Naive thymus-derived CD8-positive, alpha-beta T cell (primary cell): ENCODE data around the gene RSPO4. TPM values are rescaled to one million over a fixed set of nuclear protein-coding genes. Genes with fewer than 3 reads are reported as not detected.

Experiments used
- ATAC-seq, 2 donors: fragments of 150-1000 bp; cut with Tn5 transposase in 1 of 2; sonication (Bioruptor Pico), chemical (Tn5 transposase) in 1 of 2; 1 replicate in 1 of 2; 2 replicates in 1 of 2; pipeline ENCODE4 v1.10.0; 2021; ENCODE audit warnings: mild to moderate bottlenecking in 2 of 2, moderate library complexity in 2 of 2
- POLR2A ChIA-PET: fragments of 350-600 bp; sonication (Branson Sonifier 250); formaldehyde crosslinking; loops from one replicate; lab custom pipeline; 2021; ENCODE audit warnings: antibody characterized with exemption; lab: Charles Lee
- DNase-seq, 10 donors: peaks; one replicate each; pipeline versions ENCODE4 v3.0.0 to v3.0.0-alpha.2; 2020 to 2022
- H3K27ac Mint-ChIP-seq, 10 donors: one replicate each; pipeline ENCODE4 v1.8.0; 2020 to 2022; ENCODE audit warnings: mild to moderate bottlenecking in 10 of 10, mixed read lengths in 10 of 10, moderate library complexity in 4 of 10, inconsistent platforms in 1 of 10
- H3K27me3 Mint-ChIP-seq, 5 donors: one replicate each; pipeline ENCODE4 v1.8.0; 2021 to 2022; ENCODE audit warnings: mixed read lengths in 5 of 5
- H3K36me3 Mint-ChIP-seq, 3 donors: one replicate each; pipeline ENCODE4 v1.8.0; 2020 to 2022; ENCODE audit warnings: mixed read lengths in 3 of 3, mild to moderate bottlenecking in 2 of 3, inconsistent platforms in 1 of 3
- H3K4me1 Mint-ChIP-seq, 4 donors: one replicate each; pipeline ENCODE4 v1.8.0; 2021 to 2022; ENCODE audit warnings: mixed read lengths in 4 of 4
- H3K4me3 Mint-ChIP-seq, 10 donors: one replicate each; pipeline ENCODE4 v1.8.0; 2020 to 2022; ENCODE audit warnings: mild to moderate bottlenecking in 10 of 10, mixed read lengths in 10 of 10, moderate library complexity in 6 of 10, inconsistent platforms in 1 of 10
- H3K9me3 Mint-ChIP-seq, 9 donors: one replicate each; pipeline ENCODE4 v1.8.0; 2020 to 2022; ENCODE audit warnings: mixed read lengths in 9 of 9, mild to moderate bottlenecking in 3 of 9, inconsistent platforms in 1 of 9, moderate library complexity in 1 of 9
- polyA plus RNA-seq, 3 donors: library from polyadenylated mRNA; unstranded; fragments of 300-500 nt; fragmentation: Illumina TruSeq; gene quantifications; one replicate each; pipeline ENCODE4 v1.2.3, GENCODE V29; 2021
- total RNA-seq, 8 experiments: library from RNA in 2 of 8; stranded (reverse) in 2 of 8; gene quantifications; one replicate each; pipeline ENCODE4 v1.2.3 and lab custom pipeline; 2021 to 2026

The RSPO4 gene
- total and polyA plus RNA-seq, 5 experiments from 2014 or later, result 0.44 to 0.70 TPM; not detected in 3

- DNase-seq (peak in 1 of 10 donors; percentile 45), ATAC-seq (no peak)
- H3K27me3 Mint-ChIP-seq, result peaks cover 15 to 45% (median 23%) of the 10 kb centered on the region in 5 donors
- no peak overlapping the region for H3K4me3 Mint-ChIP-seq
- no peak overlapping the region for H3K27ac Mint-ChIP-seq
- H3K9me3 Mint-ChIP-seq, result no peaks in the 10 kb centered on the region
- H3K36me3 Mint-ChIP-seq, result no peaks in the 10 kb centered on the region
- POLR2A ChIA-PET, result no interaction called here
- no peaks in the 10 kb centered on the region for H3K4me1 Mint-ChIP-seq
Observed at GRCh38 chr20:982754-983153, 19.4 kb downstream of the RSPO4 start.

- no peak for ATAC-seq
- POLR2A ChIA-PET, result no interaction called here
- no peak overlapping the region for H3K4me3 Mint-ChIP-seq
- no peak overlapping the region for H3K27ac Mint-ChIP-seq
- peaks cover 3 to 28% (median 6%) of the 10 kb centered on the region in 5 donors for H3K27me3 Mint-ChIP-seq
- DNase-seq, result no peak
- no peaks in the 10 kb centered on the region for H3K36me3 Mint-ChIP-seq
- H3K4me1 Mint-ChIP-seq, result peaks cover 0 to 3% (median 1%) of the 10 kb centered on the region in 4 donors
- H3K9me3 Mint-ChIP-seq, result no peaks in the 10 kb centered on the region
Observed at GRCh38 chr20:977021-977420, 25.1 kb downstream of the RSPO4 start.

GRCh38 chr20:976033-976432 is 26.1 kb downstream of the RSPO4 start:
- DNase-seq, result no peak
- Mint-ChIP-seq H3K9me3 (no peaks in the 10 kb centered on the region), H3K4me3 (no peak overlapping the region), H3K4me1 (peaks cover 0 to 3% (median 1%) of the 10 kb centered on the region in 4 donors), H3K27ac (no peak overlapping the region), H3K36me3 (no peaks in the 10 kb centered on the region), H3K27me3 (peaks cover 1 to 28% (median 3%) of the 10 kb centered on the region in 5 donors)
- ATAC-seq, result no peak
- POLR2A ChIA-PET, result no interaction called here

- no peaks in the 10 kb centered on the region for H3K36me3 Mint-ChIP-seq
- ATAC-seq, result peak; percentile 62 to 72
- H3K9me3 Mint-ChIP-seq, result no peaks in the 10 kb centered on the region
- no peak overlapping the region for H3K4me3 Mint-ChIP-seq
- POLR2A ChIA-PET, result no interaction called here
- peak overlapping the region in 1 of 10 donors; percentile 24 for H3K27ac Mint-ChIP-seq
- peaks cover 0 to 13% (median 1%) of the 10 kb centered on the region in 5 donors for H3K27me3 Mint-ChIP-seq
- DNase-seq, result peak in 6 of 10 donors; percentile 2 to 59 (median 21)
- peaks cover 0 to 3% (median 1%) of the 10 kb centered on the region in 4 donors for H3K4me1 Mint-ChIP-seq
Observed at GRCh38 chr20:973785-974194, 28.3 kb downstream of the RSPO4 start.

- Mint-ChIP-seq H3K27me3 (peaks cover 0 to 12% (median 9%) of the 10 kb centered on the region in 5 donors), H3K27ac (no peak overlapping the region), H3K4me1 (peaks cover 0 to 3% (median 1%) of the 10 kb centered on the region in 4 donors), H3K36me3 (peaks cover 0 to 4% (median 0%) of the 10 kb centered on the region in 3 donors), H3K4me3 (no peak overlapping the region), H3K9me3 (peaks cover 0 to 4% (median 0%) of the 10 kb centered on the region in 9 donors)
- DNase-seq, result no peak
- no peak for ATAC-seq
- POLR2A ChIA-PET, result no interaction called here
Observed at GRCh38 chr20:972256-972655, 29.9 kb downstream of the RSPO4 start.

GRCh38 chr20:971346-971745 is 30.8 kb downstream of the RSPO4 start:
- Mint-ChIP-seq H3K4me3 (no peak overlapping the region), H3K36me3 (peaks cover 0 to 4% (median 0%) of the 10 kb centered on the region in 3 donors), H3K27me3 (peaks cover 2 to 12% (median 9%) of the 10 kb centered on the region in 5 donors), H3K27ac (no peak overlapping the region), H3K9me3 (peaks cover 0 to 4% (median 0%) of the 10 kb centered on the region in 9 donors), H3K4me1 (peaks cover 0 to 3% (median 1%) of the 10 kb centered on the region in 4 donors)
- no peak for DNase-seq
- ATAC-seq, result no peak
- POLR2A ChIA-PET, result no interaction called here

GRCh38 chr20:969868-970267 is 32.2 kb downstream of the RSPO4 start:
- peaks cover 0 to 4% (median 0%) of the 10 kb centered on the region in 9 donors for H3K9me3 Mint-ChIP-seq
- ATAC-seq (no peak), DNase-seq (peak in 1 of 10 donors; percentile 22)
- H3K27ac Mint-ChIP-seq, result no peak overlapping the region
- peaks cover 0 to 3% (median 1%) of the 10 kb centered on the region in 4 donors for H3K4me1 Mint-ChIP-seq
- no peak overlapping the region for H3K4me3 Mint-ChIP-seq
- POLR2A ChIA-PET, result interaction anchor here (0.6 kb wide), 1 partner anchor 80 kb away, joined by 3 read pairs; no protein-coding TSS in a partner anchor
- peaks cover 0 to 4% (median 0%) of the 10 kb centered on the region in 3 donors for H3K36me3 Mint-ChIP-seq
- peaks cover 6 to 24% (median 16%) of the 10 kb centered on the region in 5 donors for H3K27me3 Mint-ChIP-seq

- Mint-ChIP-seq H3K36me3 (peaks cover 0 to 4% (median 0%) of the 10 kb centered on the region in 3 donors), H3K4me3 (no peak overlapping the region)
- no peak for ATAC-seq
Observed at GRCh38 chr20:967796-968742, 34.0 kb downstream of the RSPO4 start.

GRCh38 chr20:965956-966355 is 36.2 kb downstream of the RSPO4 start:
- H3K27ac Mint-ChIP-seq, result peak overlapping the region in 1 of 10 donors; percentile 51

More at GRCh38 chr20:967796-968742, 34.0 kb downstream of the RSPO4 start:
- H3K27ac Mint-ChIP-seq, result no peak overlapping the region
- DNase-seq, result peak in 1 of 10 donors; percentile 54
- POLR2A ChIA-PET, result no interaction called here
- H3K4me1 Mint-ChIP-seq, result no peaks in the 10 kb centered on the region
- peaks cover 9 to 35% (median 24%) of the 10 kb centered on the region in 5 donors for H3K27me3 Mint-ChIP-seq
- peaks cover 0 to 4% (median 0%) of the 10 kb centered on the region in 9 donors for H3K9me3 Mint-ChIP-seq

GRCh38 chr20:963795-964194 is 38.3 kb downstream of the RSPO4 start:
- POLR2A ChIA-PET, result no interaction called here
- peaks cover 9 to 49% (median 31%) of the 10 kb centered on the region in 5 donors for H3K27me3 Mint-ChIP-seq
- no peak for ATAC-seq

More at GRCh38 chr20:965956-966355, 36.2 kb downstream of the RSPO4 start:
- Mint-ChIP-seq H3K4me3 (no peak overlapping the region), H3K4me1 (no peaks in the 10 kb centered on the region), H3K9me3 (peaks cover 0 to 4% (median 0%) of the 10 kb centered on the region in 9 donors), H3K27me3 (peaks cover 9 to 39% (median 30%) of the 10 kb centered on the region in 5 donors), H3K36me3 (peaks cover 0 to 4% (median 0%) of the 10 kb centered on the region in 3 donors)
- ATAC-seq, result no peak
- peak in 1 of 10 donors; percentile 8 for DNase-seq
- POLR2A ChIA-PET, result no interaction called here

GRCh38 chr20:962683-963082 is 39.4 kb downstream of the RSPO4 start:
- peak overlapping the region in 1 of 10 donors; percentile 87 for H3K27ac Mint-ChIP-seq

More at GRCh38 chr20:963795-964194, 38.3 kb downstream of the RSPO4 start:
- Mint-ChIP-seq H3K27ac (no peak overlapping the region), H3K36me3 (peaks cover 0 to 4% (median 0%) of the 10 kb centered on the region in 3 donors), H3K9me3 (peaks cover 0 to 4% (median 0%) of the 10 kb centered on the region in 9 donors), H3K4me3 (no peak overlapping the region), H3K4me1 (no peaks in the 10 kb centered on the region)
- DNase-seq, result peak in 1 of 10 donors; percentile 7

GRCh38 chr20:962223-962622 is 39.9 kb downstream of the RSPO4 start:
- DNase-seq (no peak), ATAC-seq (no peak)
- Mint-ChIP-seq H3K4me3 (no peak overlapping the region), H3K9me3 (no peaks in the 10 kb centered on the region), H3K27me3 (peaks cover 9 to 58% (median 30%) of the 10 kb centered on the region in 5 donors), H3K36me3 (no peaks in the 10 kb centered on the region), H3K27ac (no peak overlapping the region), H3K4me1 (peaks cover 0 to 1% (median 0%) of the 10 kb centered on the region in 4 donors)
- POLR2A ChIA-PET, result no interaction called here

More at GRCh38 chr20:962683-963082, 39.4 kb downstream of the RSPO4 start:
- peaks cover 0 to 1% (median 0%) of the 10 kb centered on the region in 3 donors for H3K36me3 Mint-ChIP-seq
- no peak overlapping the region for H3K4me3 Mint-ChIP-seq
- H3K4me1 Mint-ChIP-seq, result peaks cover 0 to 1% (median 0%) of the 10 kb centered on the region in 4 donors
- DNase-seq (peak in 1 of 10 donors; percentile 8), ATAC-seq (no peak)
- H3K9me3 Mint-ChIP-seq, result peaks cover 0 to 1% (median 0%) of the 10 kb centered on the region in 9 donors
- POLR2A ChIA-PET, result no interaction called here
- peaks cover 9 to 56% (median 28%) of the 10 kb centered on the region in 5 donors for H3K27me3 Mint-ChIP-seq
